NCI-H82 (cell line): Measurements from ENCODE around the gene MARCOL.
"Not testable (repeated sequence)": the region's sequence is repeated elsewhere in the genome, so short reads cannot be mapped to it uniquely, and the experiment has no call there.

Source experiments
- DNase-seq: peaks from one replicate; lab custom pipeline; 2025; lab: John Stamatoyannopoulos, UW

The MARCOL gene

GRCh38 chr5:148267962-148268361, 29.6 kb downstream of the MARCOL start:
- no peak for DNase-seq

- no peak for DNase-seq
Measured at GRCh38 chr5:148268566-148268965, 30.2 kb downstream of the MARCOL start, which contains the start of gene SPINK13. TSS of gene SPINK13 (plus strand) at chr5:148268794. CDS start at chr5:148270073, 1,279 bp downstream.

- not testable (repeated sequence) for DNase-seq
Measured at GRCh38 chr5:148275129-148275528, 36.8 kb downstream of the MARCOL start.

GRCh38 chr5:148280893-148281292, 42.6 kb downstream of the MARCOL start:
- DNase-seq = peak; percentile 24

- DNase-seq = not testable (repeated sequence)
Measured at GRCh38 chr5:148281336-148281735, 43.0 kb downstream of the MARCOL start.

GRCh38 chr5:148290271-148291195, 52.2 kb downstream of the MARCOL start:
- DNase-seq = peak; percentile 44
